Stimulated activated naive CD8-positive, alpha-beta T cell treated with anti-CD3 and anti-CD28 coated beads, Interleukin-15, Interleukin-2, amounts not matched to agents 100 U/mL and 50 U/mL, for 24 hours (primary cell): ENCODE measurements around the gene MGAT1.
"Not testable (repeated sequence)": the region's sequence is repeated elsewhere in the genome, so short reads cannot be mapped to it uniquely, and the experiment has no call there.

Experiments
- ATAC-seq: fragments of 150-1000 bp; cut with Tn5 transposase; one replicate; pipeline ENCODE4 v1.10.0; 2021
- DNase-seq: peaks from one replicate; pipeline ENCODE4 v3.0.0; 2021

MGAT1 gene

GRCh38 chr5:180804129-180804618 lies 1.6 kb upstream of the MGAT1 start:
- ATAC-seq: no peak
- peak; percentile 44 for DNase-seq

GRCh38 chr5:180803181-180804128 lies 849 bp upstream of the MGAT1 start:
- peak; percentile 67 for ATAC-seq
- peak; percentile 87 for DNase-seq

- DNase-seq (no peak), ATAC-seq (no peak)
Measured at GRCh38 chr5:180801596-180802324, 846 bp downstream of the MGAT1 start.

GRCh38 chr5:180799902-180800801 lies 2.5 kb downstream of the MGAT1 start:
- ATAC-seq (no peak), DNase-seq (no peak)

- ATAC-seq: no peak
- no peak for DNase-seq
Measured at GRCh38 chr5:180799194-180799593, 3.4 kb downstream of the MGAT1 start.

- no peak for ATAC-seq
- no peak for DNase-seq
Measured at GRCh38 chr5:180798193-180798592, 4.4 kb downstream of the MGAT1 start.

- ATAC-seq (no peak), DNase-seq (no peak)
Measured at GRCh38 chr5:180797256-180798192, 5.1 kb downstream of the MGAT1 start.

- ATAC-seq (no peak), DNase-seq (no peak)
Measured at GRCh38 chr5:180795771-180796313, 6.8 kb downstream of the MGAT1 start.

GRCh38 chr5:180792965-180793287 lies 9.7 kb downstream of the MGAT1 start:
- no peak for ATAC-seq
- no peak for DNase-seq

GRCh38 chr5:180792287-180792964 lies 10.2 kb downstream of the MGAT1 start:
- ATAC-seq: no peak

GRCh38 chr5:180791611-180792213 lies 10.9 kb downstream of the MGAT1 start:
- ATAC-seq: no peak
- DNase-seq: no peak

More at GRCh38 chr5:180792287-180792964, 10.2 kb downstream of the MGAT1 start:
- DNase-seq: no peak

GRCh38 chr5:180790524-180790923 lies 12.1 kb downstream of the MGAT1 start:
- ATAC-seq (no peak), DNase-seq (no peak)

- DNase-seq (no peak), ATAC-seq (peak; percentile 42)
Measured at GRCh38 chr5:180790020-180790419, 12.6 kb downstream of the MGAT1 start.

- not testable (repeated sequence) for DNase-seq, ATAC-seq
Measured at GRCh38 chr5:180788651-180789410, 13.8 kb downstream of the MGAT1 start.

- no peak for ATAC-seq
- DNase-seq: no peak
Measured at GRCh38 chr5:180787711-180788431, 14.7 kb downstream of the MGAT1 start.

GRCh38 chr5:180786531-180787398 lies 15.8 kb downstream of the MGAT1 start:
- DNase-seq (no peak), ATAC-seq (no peak)

GRCh38 chr5:180785794-180786221 lies 16.8 kb downstream of the MGAT1 start:
- DNase-seq (no peak), ATAC-seq (no peak)
